ENCODE measurements around the gene PSEN2. TPM values are rescaled to one million over a fixed set of nuclear protein-coding genes. Genes with fewer than 3 reads are reported as not detected.

Gene PSEN2
- total and polyA plus RNA-seq, 9 of the 15 experiments (the other 6 are each of a cell fraction or from before 2014, with no cell fraction given) = 2.3 to 21.5 (median 13.7) TPM

GRCh38 chr1:226934483-226935237 lies 64.2 kb downstream of the PSEN2 start (continued):
- no peak for TF ChIP-seq REST (IDR thresholded peaks at IDR 0.05; ENCODE audit: borderline replicate concordance)
- no peak for TF ChIP-seq REST (CRISPR knock-in tag; IDR thresholded peaks at IDR 0.05; ENCODE audit: low read depth)
- no peak for TF ChIP-seq MECOM (CRISPR knock-in tag; IDR thresholded peaks at IDR 0.05)
- no peak for TF ChIP-seq NR2C2 (CRISPR knock-in tag; IDR thresholded peaks at IDR 0.05)
- no peak for TF ChIP-seq NR2C2 (tag; IDR thresholded peaks at IDR 0.05)
- no peak for TF ChIP-seq ZNF224 (CRISPR knock-in tag; IDR thresholded peaks at IDR 0.05)
- no peak for TF ChIP-seq RUNX1 (IDR thresholded peaks at IDR 0.05; ENCODE audit: low read depth)
- no peak for TF ChIP-seq CXXC5 (CRISPR knock-in tag; IDR thresholded peaks at IDR 0.05)
- TF ChIP-seq ZNF121 (CRISPR knock-in tag; conservative IDR thresholded peaks at IDR 0.05) = no peak
- TF ChIP-seq PATZ1 (CRISPR knock-in tag; IDR thresholded peaks at IDR 0.05; ENCODE audit: borderline replicate concordance) = no peak
- TF ChIP-seq KAT7 (CRISPR knock-in tag; IDR thresholded peaks at IDR 0.05; ENCODE audit: borderline replicate concordance) = no peak
- no peak for TF ChIP-seq ZNF707 (CRISPR knock-in tag; conservative IDR thresholded peaks at IDR 0.05)
- TF ChIP-seq TRIM28 (IDR thresholded peaks at IDR 0.05) = peak; percentile 97
- no peak for TF ChIP-seq NFATC3 (IDR thresholded peaks at IDR 0.05)
- TF ChIP-seq FOXA1 (IDR thresholded peaks at IDR 0.05; ENCODE audit: borderline replicate concordance) = no peak
- no peak for TF ChIP-seq ZNF408 (CRISPR knock-in tag; IDR thresholded peaks at IDR 0.05; ENCODE audit: low read depth)
- TF ChIP-seq MBD1 (CRISPR knock-in tag; IDR thresholded peaks at IDR 0.05) = no peak
- TF ChIP-seq NR2C1 (IDR thresholded peaks at IDR 0.05) = no peak
- TF ChIP-seq NR2C1 (tag; IDR thresholded peaks at IDR 0.05) = no peak
